ENCODE results near the gene NPM1. TPM values are rescaled to one million over a fixed set of nuclear protein-coding genes. Genes with fewer than 3 reads are reported as not detected.
A peak's percentile ranks its signal among the peaks of the same experiment; 100 is the strongest.

NPM1 gene
- total and polyA plus RNA-seq, 2 of the 13 experiments (the other 11 are each of a cell fraction or from before 2014, with no cell fraction given): 2,047 to 3,353 TPM

DNA sequence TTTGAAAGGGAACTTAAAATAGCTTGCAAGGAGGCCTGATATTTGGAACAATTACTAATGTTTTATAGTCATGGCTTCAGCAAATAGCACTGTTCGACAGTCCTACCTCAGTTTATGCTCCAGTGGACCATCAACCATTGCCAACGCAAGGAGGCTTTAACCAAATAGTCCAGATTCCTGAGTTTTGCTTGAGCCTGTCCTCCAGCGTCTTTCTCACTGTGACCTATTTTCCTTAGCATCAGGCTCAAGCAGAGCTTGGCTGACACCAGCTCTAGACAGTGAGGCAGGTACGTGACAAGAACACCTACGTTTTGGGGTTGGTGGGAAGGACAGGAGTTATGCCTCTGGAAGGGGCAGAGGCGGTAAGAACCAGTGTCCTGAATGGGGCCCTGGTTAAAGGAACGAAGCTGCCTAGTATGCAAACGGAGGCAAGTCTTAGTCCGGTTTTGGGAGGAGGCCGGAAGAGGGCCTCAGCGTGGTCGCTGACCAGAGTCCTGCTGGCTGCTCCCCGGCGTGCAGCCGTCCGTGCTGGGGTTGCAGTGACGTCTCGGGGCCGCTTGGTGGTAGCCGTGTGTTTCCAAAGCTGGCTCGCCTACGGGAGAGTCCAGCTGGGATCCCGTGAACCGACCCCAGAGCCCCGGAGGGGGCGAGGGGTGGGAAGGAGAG is 30.8 kb downstream of the NPM1 start (continued):
- TF ChIP-seq, protein P1, sequence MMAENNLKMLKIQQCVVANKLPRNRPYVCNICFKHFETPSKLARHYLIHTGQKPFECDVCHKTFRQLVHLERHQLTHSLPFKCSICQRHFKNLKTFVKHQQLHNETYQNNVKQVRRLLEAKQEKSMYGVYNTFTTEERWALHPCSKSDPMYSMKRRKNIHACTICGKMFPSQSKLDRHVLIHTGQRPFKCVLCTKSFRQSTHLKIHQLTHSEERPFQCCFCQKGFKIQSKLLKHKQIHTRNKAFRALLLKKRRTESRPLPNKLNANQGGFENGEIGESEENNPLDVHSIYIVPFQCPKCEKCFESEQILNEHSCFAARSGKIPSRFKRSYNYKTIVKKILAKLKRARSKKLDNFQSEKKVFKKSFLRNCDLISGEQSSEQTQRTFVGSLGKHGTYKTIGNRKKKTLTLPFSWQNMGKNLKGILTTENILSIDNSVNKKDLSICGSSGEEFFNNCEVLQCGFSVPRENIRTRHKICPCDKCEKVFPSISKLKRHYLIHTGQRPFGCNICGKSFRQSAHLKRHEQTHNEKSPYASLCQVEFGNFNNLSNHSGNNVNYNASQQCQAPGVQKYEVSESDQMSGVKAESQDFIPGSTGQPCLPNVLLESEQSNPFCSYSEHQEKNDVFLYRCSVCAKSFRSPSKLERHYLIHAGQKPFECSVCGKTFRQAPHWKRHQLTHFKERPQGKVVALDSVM (CRISPR knock-in tag; IDR thresholded peaks at IDR 0.05): peak; percentile 28; the same call in 1 of the 2 replicates
- TF ChIP-seq HOXA5 (CRISPR knock-in tag; IDR thresholded peaks at IDR 0.05): 0 out of 2 replicates have a peak, but pooled peaks have one; percentile 61
- TF ChIP-seq, protein P2, sequence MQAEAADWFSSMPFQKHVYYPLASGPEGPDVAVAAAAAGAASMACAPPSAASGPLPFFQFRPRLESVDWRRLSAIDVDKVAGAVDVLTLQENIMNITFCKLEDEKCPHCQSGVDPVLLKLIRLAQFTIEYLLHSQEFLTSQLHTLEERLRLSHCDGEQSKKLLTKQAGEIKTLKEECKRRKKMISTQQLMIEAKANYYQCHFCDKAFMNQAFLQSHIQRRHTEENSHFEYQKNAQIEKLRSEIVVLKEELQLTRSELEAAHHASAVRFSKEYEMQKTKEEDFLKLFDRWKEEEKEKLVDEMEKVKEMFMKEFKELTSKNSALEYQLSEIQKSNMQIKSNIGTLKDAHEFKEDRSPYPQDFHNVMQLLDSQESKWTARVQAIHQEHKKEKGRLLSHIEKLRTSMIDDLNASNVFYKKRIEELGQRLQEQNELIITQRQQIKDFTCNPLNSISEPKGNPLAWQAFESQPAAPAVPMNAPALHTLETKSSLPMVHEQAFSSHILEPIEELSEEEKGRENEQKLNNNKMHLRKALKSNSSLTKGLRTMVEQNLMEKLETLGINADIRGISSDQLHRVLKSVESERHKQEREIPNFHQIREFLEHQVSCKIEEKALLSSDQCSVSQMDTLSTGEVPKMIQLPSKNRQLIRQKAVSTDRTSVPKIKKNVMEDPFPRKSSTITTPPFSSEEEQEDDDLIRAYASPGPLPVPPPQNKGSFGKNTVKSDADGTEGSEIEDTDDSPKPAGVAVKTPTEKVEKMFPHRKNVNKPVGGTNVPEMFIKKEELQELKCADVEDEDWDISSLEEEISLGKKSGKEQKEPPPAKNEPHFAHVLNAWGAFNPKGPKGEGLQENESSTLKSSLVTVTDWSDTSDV (CRISPR knock-in tag; IDR thresholded peaks at IDR 0.05): no peak
- no peak for TF ChIP-seq ZNF7 (CRISPR knock-in tag; IDR thresholded peaks at IDR 0.05)
- TF ChIP-seq DNMT3B (CRISPR knock-in tag; conservative IDR thresholded peaks at IDR 0.05): no peak
- TF ChIP-seq ZNF766 (CRISPR knock-in tag; IDR thresholded peaks at IDR 0.05; ENCODE audit: borderline replicate concordance): no peak
- TF ChIP-seq HNRNPLL (IDR thresholded peaks at IDR 0.05; ENCODE audit: low read depth, low read length, poor library complexity, severe bottlenecking): peak; percentile 16
- 0 out of 2 replicates have a peak, but pooled peaks have one; percentile 4 for TF ChIP-seq ISL2 (CRISPR knock-in tag; IDR thresholded peaks at IDR 0.05)
- TF ChIP-seq, protein P3, sequence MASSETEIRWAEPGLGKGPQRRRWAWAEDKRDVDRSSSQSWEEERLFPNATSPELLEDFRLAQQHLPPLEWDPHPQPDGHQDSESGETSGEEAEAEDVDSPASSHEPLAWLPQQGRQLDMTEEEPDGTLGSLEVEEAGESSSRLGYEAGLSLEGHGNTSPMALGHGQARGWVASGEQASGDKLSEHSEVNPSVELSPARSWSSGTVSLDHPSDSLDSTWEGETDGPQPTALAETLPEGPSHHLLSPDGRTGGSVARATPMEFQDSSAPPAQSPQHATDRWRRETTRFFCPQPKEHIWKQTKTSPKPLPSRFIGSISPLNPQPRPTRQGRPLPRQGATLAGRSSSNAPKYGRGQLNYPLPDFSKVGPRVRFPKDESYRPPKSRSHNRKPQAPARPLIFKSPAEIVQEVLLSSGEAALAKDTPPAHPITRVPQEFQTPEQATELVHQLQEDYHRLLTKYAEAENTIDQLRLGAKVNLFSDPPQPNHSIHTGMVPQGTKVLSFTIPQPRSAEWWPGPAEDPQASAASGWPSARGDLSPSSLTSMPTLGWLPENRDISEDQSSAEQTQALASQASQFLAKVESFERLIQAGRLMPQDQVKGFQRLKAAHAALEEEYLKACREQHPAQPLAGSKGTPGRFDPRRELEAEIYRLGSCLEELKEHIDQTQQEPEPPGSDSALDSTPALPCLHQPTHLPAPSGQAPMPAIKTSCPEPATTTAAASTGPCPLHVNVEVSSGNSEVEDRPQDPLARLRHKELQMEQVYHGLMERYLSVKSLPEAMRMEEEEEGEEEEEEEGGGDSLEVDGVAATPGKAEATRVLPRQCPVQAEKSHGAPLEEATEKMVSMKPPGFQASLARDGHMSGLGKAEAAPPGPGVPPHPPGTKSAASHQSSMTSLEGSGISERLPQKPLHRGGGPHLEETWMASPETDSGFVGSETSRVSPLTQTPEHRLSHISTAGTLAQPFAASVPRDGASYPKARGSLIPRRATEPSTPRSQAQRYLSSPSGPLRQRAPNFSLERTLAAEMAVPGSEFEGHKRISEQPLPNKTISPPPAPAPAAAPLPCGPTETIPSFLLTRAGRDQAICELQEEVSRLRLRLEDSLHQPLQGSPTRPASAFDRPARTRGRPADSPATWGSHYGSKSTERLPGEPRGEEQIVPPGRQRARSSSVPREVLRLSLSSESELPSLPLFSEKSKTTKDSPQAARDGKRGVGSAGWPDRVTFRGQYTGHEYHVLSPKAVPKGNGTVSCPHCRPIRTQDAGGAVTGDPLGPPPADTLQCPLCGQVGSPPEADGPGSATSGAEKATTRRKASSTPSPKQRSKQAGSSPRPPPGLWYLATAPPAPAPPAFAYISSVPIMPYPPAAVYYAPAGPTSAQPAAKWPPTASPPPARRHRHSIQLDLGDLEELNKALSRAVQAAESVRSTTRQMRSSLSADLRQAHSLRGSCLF (CRISPR knock-in tag; IDR thresholded peaks at IDR 0.05; ENCODE audit: borderline replicate concordance): no peak
- TF ChIP-seq RAD21 (CRISPR knock-in tag; IDR thresholded peaks at IDR 0.05): peak; percentile 92
- TF ChIP-seq, protein P4, sequence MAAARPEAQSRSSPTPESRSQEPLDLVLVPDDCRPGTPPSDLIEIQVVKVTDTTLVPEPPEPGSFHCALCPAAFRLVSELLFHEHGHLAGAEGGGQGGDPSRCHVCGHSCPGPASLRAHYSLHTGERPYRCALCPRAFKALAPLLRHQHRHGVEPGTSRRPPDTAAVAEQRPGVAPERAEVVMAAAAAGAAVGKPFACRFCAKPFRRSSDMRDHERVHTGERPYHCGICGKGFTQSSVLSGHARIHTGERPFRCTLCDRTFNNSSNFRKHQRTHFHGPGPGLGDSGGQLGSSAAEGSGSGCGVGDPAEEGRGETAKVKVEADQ (CRISPR knock-in tag; IDR thresholded peaks at IDR 0.05; ENCODE audit: borderline replicate concordance): no peak
- no peak for TF ChIP-seq ZNF775 (CRISPR knock-in tag; IDR thresholded peaks at IDR 0.05; ENCODE audit: borderline replicate concordance)
- TF ChIP-seq MED1 (CRISPR knock-in tag; IDR thresholded peaks at IDR 0.05): peak; percentile 39; the same call in 1 of the 2 replicates

Measured in HepG2 (cell line).